ENCODE measurements around the gene RAPGEF2. TPM values are rescaled to one million over a fixed set of nuclear protein-coding genes. Genes with fewer than 3 reads are reported as not detected.

Gene RAPGEF2
- total RNA-seq, 1 donor = 50.3 TPM

GRCh38 chr4:159239629-159240028, 136.8 kb downstream of the RAPGEF2 start:
- Histone ChIP-seq H4K20me1 (ENCODE audit: insufficient read depth, low read length) (no peaks in the 10 kb centered on the region), H3K27ac (ENCODE audit: low read depth, low read length) (no peak overlapping the region), H3K27me3 (ENCODE audit: insufficient read depth, low read length) (no peaks in the 10 kb centered on the region), H3K79me2 (ENCODE audit: insufficient read depth, low read length) (peaks cover 11% of the 10 kb centered on the region), H3K4me2 (ENCODE audit: insufficient read depth, low read length) (no peak overlapping the region), H3K4me3 (ENCODE audit: insufficient read depth, low read length) (no peak overlapping the region), H2AFZ (ENCODE audit: low read length) (no peak overlapping the region), H3K9me3 (ENCODE audit: low read depth, low read length) (no peaks in the 10 kb centered on the region), H3K36me3 (ENCODE audit: insufficient read depth, low read length) (no peaks in the 10 kb centered on the region), H3K4me1 (ENCODE audit: insufficient read depth, low read length) (no peaks in the 10 kb centered on the region)
- no peak for TF ChIP-seq CTCF (IDR thresholded peaks at IDR 0.05; ENCODE audit: extremely low read depth, low read depth, low read length)
- DNase-seq (ENCODE audit: insufficient read length, low spot score, missing footprints) = no peak

- Histone ChIP-seq H3K27me3 (ENCODE audit: insufficient read depth, low read length) (no peaks in the 10 kb centered on the region), H2AFZ (ENCODE audit: low read length) (no peak overlapping the region), H3K79me2 (ENCODE audit: insufficient read depth, low read length) (peaks cover 11% of the 10 kb centered on the region), H4K20me1 (ENCODE audit: insufficient read depth, low read length) (no peaks in the 10 kb centered on the region), H3K4me2 (ENCODE audit: insufficient read depth, low read length) (no peak overlapping the region), H3K9me3 (ENCODE audit: low read depth, low read length) (no peaks in the 10 kb centered on the region), H3K4me3 (ENCODE audit: insufficient read depth, low read length) (no peak overlapping the region), H3K4me1 (ENCODE audit: insufficient read depth, low read length) (no peaks in the 10 kb centered on the region), H3K27ac (ENCODE audit: low read depth, low read length) (no peak overlapping the region), H3K36me3 (ENCODE audit: insufficient read depth, low read length) (no peaks in the 10 kb centered on the region)
- TF ChIP-seq CTCF (IDR thresholded peaks at IDR 0.05; ENCODE audit: extremely low read depth, low read depth, low read length) = no peak
- DNase-seq (ENCODE audit: insufficient read length, low spot score, missing footprints) = no peak
Measured at GRCh38 chr4:159240046-159240445, 137.2 kb downstream of the RAPGEF2 start.

GRCh38 chr4:159240687-159241086, 137.8 kb downstream of the RAPGEF2 start:
- no peak for DNase-seq (ENCODE audit: insufficient read length, low spot score, missing footprints)
- Histone ChIP-seq H3K27me3 (ENCODE audit: insufficient read depth, low read length) (no peaks in the 10 kb centered on the region), H2AFZ (ENCODE audit: low read length) (no peak overlapping the region), H3K4me2 (ENCODE audit: insufficient read depth, low read length) (peak overlapping the region; percentile 1), H4K20me1 (ENCODE audit: insufficient read depth, low read length) (no peaks in the 10 kb centered on the region), H3K4me3 (ENCODE audit: insufficient read depth, low read length) (no peak overlapping the region), H3K79me2 (ENCODE audit: insufficient read depth, low read length) (peaks cover 6% of the 10 kb centered on the region), H3K9me3 (ENCODE audit: low read depth, low read length) (no peaks in the 10 kb centered on the region), H3K4me1 (ENCODE audit: insufficient read depth, low read length) (no peaks in the 10 kb centered on the region), H3K27ac (ENCODE audit: low read depth, low read length) (peak overlapping the region; percentile 37), H3K36me3 (ENCODE audit: insufficient read depth, low read length) (no peaks in the 10 kb centered on the region)
- no peak for TF ChIP-seq CTCF (IDR thresholded peaks at IDR 0.05; ENCODE audit: extremely low read depth, low read depth, low read length)

- H4K20me1 ChIP-seq (ENCODE audit: insufficient read depth, low read length) = no peaks in the 10 kb centered on the region
Measured at GRCh38 chr4:159242427-159242826, 139.5 kb downstream of the RAPGEF2 start.

More at GRCh38 chr4:159242427-159242826, 139.5 kb downstream of the RAPGEF2 start:
- Histone ChIP-seq H2AFZ (ENCODE audit: low read length) (no peak overlapping the region), H3K4me3 (ENCODE audit: insufficient read depth, low read length) (no peak overlapping the region), H3K79me2 (ENCODE audit: insufficient read depth, low read length) (no peaks in the 10 kb centered on the region), H3K36me3 (ENCODE audit: insufficient read depth, low read length) (no peaks in the 10 kb centered on the region), H3K4me1 (ENCODE audit: insufficient read depth, low read length) (no peaks in the 10 kb centered on the region), H3K27ac (ENCODE audit: low read depth, low read length) (no peak overlapping the region), H3K27me3 (ENCODE audit: insufficient read depth, low read length) (no peaks in the 10 kb centered on the region), H3K4me2 (ENCODE audit: insufficient read depth, low read length) (no peak overlapping the region), H3K9me3 (ENCODE audit: low read depth, low read length) (no peaks in the 10 kb centered on the region)
- no peak for DNase-seq (ENCODE audit: insufficient read length, low spot score, missing footprints)
- no peak for TF ChIP-seq CTCF (IDR thresholded peaks at IDR 0.05; ENCODE audit: extremely low read depth, low read depth, low read length)

All from osteoblast (primary cell).